ENCODE measurements around the gene TNS2. TPM values are rescaled to one million over a fixed set of nuclear protein-coding genes. Genes with fewer than 3 reads are reported as not detected.
A peak's percentile ranks its signal among the peaks of the same experiment; 100 is the strongest.

The TNS2 gene
- total and polyA plus RNA-seq, 2 of the 13 experiments (the other 11 are each of a cell fraction or from before 2014, with no cell fraction given): 8.9 to 20.4 TPM

- TF ChIP-seq ZMYM3 (CRISPR knock-in tag; IDR thresholded peaks at IDR 0.05) (no peak), NFAT5 (CRISPR knock-in tag; IDR thresholded peaks at IDR 0.05) (no peak), ZGPAT (CRISPR knock-in tag; IDR thresholded peaks at IDR 0.05) (no peak), BORCS8-MEF2B (CRISPR knock-in tag; IDR thresholded peaks at IDR 0.05) (0 out of 2 replicates have a peak, but pooled peaks have one; percentile 4), MAFK (conservative IDR thresholded peaks at IDR 0.05 in 1 of 2, IDR thresholded peaks at IDR 0.05 in 1 of 2; ENCODE audit: low read length in 2 of 2) (no peak), ZNF496 (CRISPR knock-in tag; IDR thresholded peaks at IDR 0.05; ENCODE audit: insufficient replicate concordance) (no peak), DBP (CRISPR knock-in tag; IDR thresholded peaks at IDR 0.05; ENCODE audit: not compliant biosample characterization) (no peak), ZNF619 (CRISPR knock-in tag; IDR thresholded peaks at IDR 0.05) (no peak), SSRP1 (CRISPR knock-in tag; IDR thresholded peaks at IDR 0.05) (no peak), HNRNPUL1 (IDR thresholded peaks at IDR 0.05; ENCODE audit: low read depth, low read length) (no peak), ZNF317 (CRISPR knock-in tag; IDR thresholded peaks at IDR 0.05) (0 out of 2 replicates have a peak, but pooled peaks have one; percentile 52), TP53 (CRISPR knock-in tag; conservative IDR thresholded peaks at IDR 0.05) (no peak), ZNF431 (CRISPR knock-in tag; IDR thresholded peaks at IDR 0.05; ENCODE audit: borderline replicate concordance, low read depth) (no peak), HOMEZ (CRISPR knock-in tag; IDR thresholded peaks at IDR 0.05; ENCODE audit: low read depth) (peak; percentile 23; the same call in 1 of the 2 replicates), TCF7L2 (IDR thresholded peaks at IDR 0.05; ENCODE audit: low read depth, low read length) (no peak), SPEN (CRISPR knock-in tag; IDR thresholded peaks at IDR 0.05; ENCODE audit: low read depth) (no peak), ZBTB37 (CRISPR knock-in tag; IDR thresholded peaks at IDR 0.05) (no peak)
These were observed 54.0 kb downstream of the TNS2 start (continued) for GRCh38 chr12:53103860-53104305.

Measured in HepG2 (cell line).